Kidney (tissue), 14 donors: Measurements from ENCODE around the gene MRTFB. TPM values are rescaled to one million over a fixed set of nuclear protein-coding genes. Genes with fewer than 3 reads are reported as not detected.

Source experiments
- DNase-seq, 5 donors: peaks; one replicate each; pipeline ENCODE4 v3.0.0-alpha.2; 2013 to 2020
- FAIRE-seq: peaks from 2 replicates; lab custom pipeline; 2012; peaks lifted over from hg19 to GRCh38; lab: Jason Lieb, UNC
- H3K27ac ChIP-seq, 2 donors: one replicate each; pipeline ENCODE4 v1.7.0; 2013; ENCODE audit warnings: low read depth in 2 of 2, low read length in 2 of 2, inconsistent platforms in 1 of 2
- H3K27me3 ChIP-seq: one replicate; pipeline ENCODE4 v1.7.1; 2013; ENCODE audit warnings: low read length, inconsistent platforms; ENCODE audit not compliant: control insufficient read depth, insufficient read depth
- H3K36me3 ChIP-seq, 3 donors: one replicate each; pipeline versions ENCODE4 v1.7.0 to v1.7.1; 2013; ENCODE audit warnings: low read length in 3 of 3, control low read depth in 1 of 3, inconsistent platforms in 1 of 3; ENCODE audit not compliant: insufficient read depth in 3 of 3, control insufficient read depth in 2 of 3
- H3K4me1 ChIP-seq, 3 donors: one replicate each; pipeline versions ENCODE4 v1.7.0 to v1.7.1; 2013; ENCODE audit warnings: low read length in 3 of 3, inconsistent platforms in 1 of 3, low read depth in 1 of 3; ENCODE audit not compliant: control insufficient read depth in 2 of 3, insufficient read depth in 2 of 3
- H3K4me3 ChIP-seq, 3 donors: one replicate each; pipeline versions ENCODE4 v1.7.0 to v1.8.1; 2013; ENCODE audit warnings: low read length in 3 of 3, control low read depth in 1 of 3, inconsistent platforms in 1 of 3
- H3K9ac ChIP-seq, 3 donors: one replicate each; pipeline versions ENCODE4 v1.7.0 to v1.7.1; 2013; ENCODE audit warnings: low read length in 3 of 3, control low read depth in 1 of 3, inconsistent platforms in 1 of 3
- H3K9me3 ChIP-seq, 3 donors: one replicate each; pipeline versions ENCODE4 v1.7.0 to v1.7.1; 2013; ENCODE audit warnings: low read length in 3 of 3, control low read depth in 1 of 3, inconsistent platforms in 1 of 3; ENCODE audit not compliant: control insufficient read depth in 2 of 3, insufficient read depth in 1 of 3
- CTCF ChIP-seq: IDR thresholded peaks from 3 replicates; pipeline ENCODE4 v1.5.1; 2012; ENCODE audit warnings: mild to moderate bottlenecking, moderate library complexity, borderline replicate concordance; ENCODE audit not compliant: insufficient read depth; ENCODE audit errors: extremely low read depth
- intact Hi-C: fragments of 100-400 bp; cut with DNase I; formaldehyde crosslinking; loops from one replicate; pipeline ENCODE4 v1.11.1; 2022
- microRNA-seq: library from miRNA; unstranded; fragments of <30 nt; microRNA quantifications from one replicate; pipeline ENCODE4 v1.2.0, GENCODE V29; 2020
- polyA plus RNA-seq: library from polyadenylated mRNA; stranded (reverse); fragments of 350-450 nt; fragmentation: Illumina TruSeq; extraction: RNeasy Lipid Tissue Mini Kit (QIAGEN cat#74804); gene quantifications from one replicate; pipeline ENCODE4 v1.2.3, GENCODE V29; 2014; ENCODE audit warnings: low read depth, low replicate concordance; ENCODE audit not compliant: insufficient read depth
- total RNA-seq: library from RNA; stranded (reverse); fragmentation: NEBNext Ultra II Directional; extraction: Animal tissue kit (Norgen Biotek cat#: 25700); gene quantifications from one replicate; pipeline ENCODE4 v1.2.1, GENCODE V29; 2021
- donor health status: control.
- donor health status: control.
- donor health status: control.
- donor health status: control.
- donor health status: control.
- donor health status: DM: yes; HTN: yes; CAD: no.
- donor health status: Normal renal cell carcinoma (clear cell type).

The MRTFB gene
- total and polyA plus RNA-seq, 2 donors from 2014 or later = 5.1 to 51.0 TPM

GRCh38 chr16:14310519-14310991, 239.4 kb downstream of the MRTFB start:
- intact Hi-C loops = no loop called here
- TF ChIP-seq CTCF = no peak
- H3K36me3 ChIP-seq = no peaks in the 10 kb centered on the region
- DNase-seq (no peak), FAIRE-seq (no peak)
- H3K9ac ChIP-seq = no peak overlapping the region
- H3K9me3 ChIP-seq = no peaks in the 10 kb centered on the region
- no peak overlapping the region for H3K4me3 ChIP-seq
- no peaks in the 10 kb centered on the region for H3K4me1 ChIP-seq
- no peak overlapping the region for H3K27ac ChIP-seq
- H3K27me3 ChIP-seq = no peaks in the 10 kb centered on the region

- Histone ChIP-seq H3K9me3 (no peaks in the 10 kb centered on the region), H3K4me1 (no peaks in the 10 kb centered on the region), H3K27ac (no peak overlapping the region), H3K36me3 (no peaks in the 10 kb centered on the region), H3K27me3 (no peaks in the 10 kb centered on the region), H3K4me3 (no peak overlapping the region), H3K9ac (no peak overlapping the region)
- DNase-seq (no peak), FAIRE-seq (no peak)
- no peak for TF ChIP-seq CTCF
- intact Hi-C loops = no loop called here
Measured at GRCh38 chr16:14314116-14314515, 243.0 kb downstream of the MRTFB start.

- FAIRE-seq = no peak
- no peaks in the 10 kb centered on the region for H3K4me1 ChIP-seq
- H3K4me3 ChIP-seq = no peak overlapping the region
- no peak for DNase-seq
- H3K27me3 ChIP-seq = no peaks in the 10 kb centered on the region
- H3K9ac ChIP-seq = no peak overlapping the region
- H3K27ac ChIP-seq = no peak overlapping the region
- H3K36me3 ChIP-seq = no peaks in the 10 kb centered on the region
- TF ChIP-seq CTCF = no peak
- H3K9me3 ChIP-seq = no peaks in the 10 kb centered on the region
- intact Hi-C loops = no loop called here
Measured at GRCh38 chr16:14315683-14316320, 244.7 kb downstream of the MRTFB start.

Small RNA genes lying within 50 kb of the gene (microRNA-seq; reads per million reads assigned to microRNA genes)
- gene MIR193B (73.7 reads per million, percentile 47 among the genes with 10 or more reads in this experiment), gene MIR365A (not detected)

Other genes with a start within 250 kb of the MRTFB start
- 10.5 TPM for gene ERCC4, start 151.2 kb upstream of the MRTFB start, total RNA-seq
- gene ERCC4, start 151.2 kb upstream of the MRTFB start, polyA plus RNA-seq = 2.0 TPM